Esophagus squamous epithelium (tissue), 5 donors: ENCODE data around the gene ARHGAP45. TPM values are rescaled to one million over a fixed set of nuclear protein-coding genes. Genes with fewer than 3 reads are reported as not detected.

Experiments used
- DNase-seq: peaks from one replicate; lab custom pipeline; 2025; lab: John Stamatoyannopoulos, UW
- H3K27ac ChIP-seq, 4 donors: fragments of 200-600 bp; sonication (generic); one replicate each; pipeline ENCODE4 v1.5.1; 2016 to 2019; ENCODE audit warnings: mild to moderate bottlenecking in 1 of 4
- H3K27me3 ChIP-seq, 4 donors: fragments of 200-600 bp; sonication (generic); 1 replicate in 3 of 4; 2 replicates in 1 of 4; pipeline versions ENCODE4 v1.5.1 to v1.6.0; 2017 to 2021; ENCODE audit warnings: antibody characterized with exemption in 1 of 4
- H3K36me3 ChIP-seq, 3 donors: fragments of 200-600 bp; sonication (generic); one replicate each; pipeline ENCODE4 v1.5.1; 2016 to 2019
- H3K4me1 ChIP-seq, 3 donors: fragments of 200-600 bp; sonication (generic); one replicate each; pipeline ENCODE4 v1.5.1; 2017 to 2019
- H3K4me3 ChIP-seq, 4 donors: fragments of 200-600 bp; sonication (generic); 1 replicate in 3 of 4; 2 replicates in 1 of 4; pipeline ENCODE4 v1.5.1; 2016 to 2019; ENCODE audit warnings: mild to moderate bottlenecking in 2 of 4, moderate library complexity in 1 of 4
- H3K9me3 ChIP-seq, 3 donors: fragments of 200-600 bp; sonication (generic); one replicate each; pipeline ENCODE4 v1.5.1; 2016 to 2019
- CTCF ChIP-seq, 6 experiments: fragments of 450-650 bp in 4 of 6; fragments of 200-600 bp in 2 of 6; sonication (generic) in 2 of 6; IDR thresholded peaks; one replicate each; pipeline ENCODE4 v1.5.1; 2016 to 2019; ENCODE audit warnings: antibody characterized with exemption in 6 of 6, mild to moderate bottlenecking in 4 of 6, moderate library complexity in 4 of 6
- POLR2A ChIP-seq, 4 donors: fragments of 450-650 bp; IDR thresholded peaks; one replicate each; pipeline ENCODE4 v1.6.1; 2017; ENCODE audit warnings: antibody characterized with exemption in 4 of 4, mild to moderate bottlenecking in 4 of 4, moderate library complexity in 3 of 4
- WGBS, 2 donors: methylation state at CpG; one replicate each; pipeline ENCODE4 v1.1.5; 2018; 5-methylcytosine and 5-hydroxymethylcytosine counted together
- intact Hi-C: fragments of 100-400 bp; cut with DNase I; formaldehyde crosslinking; loops from one replicate; pipeline ENCODE4 v1.15.0; 2022
- total RNA-seq, 4 donors: library from RNA; depleted of rRNA; stranded (reverse); fragments of >200 nt; gene quantifications; one replicate each; pipeline ENCODE4 v1.1.0, GENCODE V29; 2016
- donor health status: DM: yes; HTN: yes; CAD: no.

Gene ARHGAP45
- total RNA-seq, 4 donors from 2014 or later: 8.2 to 39.3 (median 12.5) TPM

- no peaks in the 10 kb centered on the region for H3K27me3 ChIP-seq
- H3K4me1 ChIP-seq: peaks cover 18 to 74% (median 32%) of the 10 kb centered on the region in 3 donors
- peak within 1 kb of the TSS; percentile 78 to 99 (median 86) for H3K4me3 ChIP-seq
- H3K36me3 ChIP-seq: peaks cover 0 to 14% (median 4%) of the 10 kb centered on the region in 3 donors
- H3K9me3 ChIP-seq: no peaks in the 10 kb centered on the region
- TF ChIP-seq CTCF (IDR thresholded peaks at IDR 0.05): no peak
- peak in 3 of 4 donors; percentile 73 to 98 (median 91) for TF ChIP-seq POLR2A (IDR thresholded peaks at IDR 0.05)
- DNase-seq: no peak
- intact Hi-C loops: no loop called here
- peak within 1 kb of the TSS; percentile 95 to 99 (median 98) for H3K27ac ChIP-seq
- 22 to 35% methylated on average over 4 to 9 of the region's 63 CpGs for WGBS, 2 donors
Observed at GRCh38 chr19:1025960-1026782, 40.8 kb upstream of the ARHGAP45 start, which contains the start of gene CNN2. Gene CNN2, plus strand, starts transcription at chr19:1026608. Its CDS starts 54 bp downstream, at chr19:1026662.

GRCh38 chr19:1026783-1027649, 40.0 kb upstream of the ARHGAP45 start:
- Histone ChIP-seq H3K27me3 (no peaks in the 10 kb centered on the region), H3K36me3 (peaks cover 5 to 22% (median 9%) of the 10 kb centered on the region in 3 donors), H3K9me3 (no peaks in the 10 kb centered on the region), H3K27ac (peak overlapping the region; percentile 95 to 99 (median 98)), H3K4me3 (peak overlapping the region; percentile 78 to 99 (median 86)), H3K4me1 (peaks cover 18 to 68% (median 29%) of the 10 kb centered on the region in 3 donors)
- no peak for DNase-seq
- TF ChIP-seq POLR2A (IDR thresholded peaks at IDR 0.05) (no peak), CTCF (IDR thresholded peaks at IDR 0.05) (no peak)
- intact Hi-C loops: no loop called here
- 0 to 1% methylated on average over 10 to 23 of the region's 36 CpGs for WGBS, 2 donors

- peaks cover 11 to 28% (median 15%) of the 10 kb centered on the region in 3 donors for H3K36me3 ChIP-seq
- peak overlapping the region; percentile 78 to 99 (median 86) for H3K4me3 ChIP-seq
- TF ChIP-seq POLR2A (IDR thresholded peaks at IDR 0.05): no peak
- TF ChIP-seq CTCF (IDR thresholded peaks at IDR 0.05): no peak
- H3K4me1 ChIP-seq: peaks cover 18 to 62% (median 24%) of the 10 kb centered on the region in 3 donors
- 7% methylated on average over 3 of the region's 16 CpGs; no CpG with 5 or more reads in 1 of the 2 donors for WGBS, 2 donors
- H3K9me3 ChIP-seq: no peaks in the 10 kb centered on the region
- intact Hi-C loops: no loop called here
- peak overlapping the region; percentile 95 to 99 (median 98) for H3K27ac ChIP-seq
- DNase-seq: no peak
- H3K27me3 ChIP-seq: no peaks in the 10 kb centered on the region
Observed at GRCh38 chr19:1027650-1028061, 39.3 kb upstream of the ARHGAP45 start.

- no peak for DNase-seq
- intact Hi-C loops: no loop called here
- H3K4me3 ChIP-seq: peak overlapping the region; percentile 78 to 99 (median 86)
- peaks cover 18 to 34% (median 18%) of the 10 kb centered on the region in 3 donors for H3K36me3 ChIP-seq
- WGBS, 2 donors: 0% methylated on average over 1 to 13 of the region's 58 CpGs
- TF ChIP-seq CTCF (IDR thresholded peaks at IDR 0.05) (no peak), POLR2A (IDR thresholded peaks at IDR 0.05) (peak in 1 of 4 donors; percentile 61)
- H3K27ac ChIP-seq: peak overlapping the region; percentile 95 to 99 (median 98)
- H3K27me3 ChIP-seq: no peaks in the 10 kb centered on the region
- H3K9me3 ChIP-seq: no peaks in the 10 kb centered on the region
- peaks cover 18 to 57% (median 20%) of the 10 kb centered on the region in 3 donors for H3K4me1 ChIP-seq
Observed at GRCh38 chr19:1028062-1028926, 38.7 kb upstream of the ARHGAP45 start.
